ENCODE results near the gene DISC1.
A peak's percentile ranks its signal among the peaks of the same experiment; 100 is the strongest.
"Not testable (repeated sequence)": the region's sequence is repeated elsewhere in the genome, so short reads cannot be mapped to it uniquely, and the experiment has no call there.

DISC1 gene

DNA sequence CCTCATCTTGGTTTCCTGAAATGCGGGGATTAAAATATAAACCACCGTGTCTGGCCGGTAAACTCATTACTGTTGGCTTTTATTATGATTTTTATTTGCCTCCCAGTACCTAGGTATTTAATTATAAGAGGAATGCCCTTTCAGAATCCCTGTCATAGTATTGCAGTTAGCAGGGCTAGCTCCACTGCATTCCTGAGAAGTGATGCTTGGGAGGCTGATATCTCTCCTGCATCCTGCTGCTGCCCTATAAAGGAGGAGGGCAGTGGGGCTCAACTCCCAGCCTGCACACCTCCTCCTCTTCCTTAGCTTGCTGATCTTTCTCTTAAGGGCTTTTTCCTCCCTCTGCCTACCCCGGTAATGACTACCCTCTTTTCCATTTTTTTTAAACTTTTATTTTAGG, 19.9 kb upstream of the DISC1 start:
- DNase-seq, result no peak

GRCh38 chr1:231610388-231610787, 16.2 kb upstream of the DISC1 start:
- no peak for DNase-seq

DNA sequence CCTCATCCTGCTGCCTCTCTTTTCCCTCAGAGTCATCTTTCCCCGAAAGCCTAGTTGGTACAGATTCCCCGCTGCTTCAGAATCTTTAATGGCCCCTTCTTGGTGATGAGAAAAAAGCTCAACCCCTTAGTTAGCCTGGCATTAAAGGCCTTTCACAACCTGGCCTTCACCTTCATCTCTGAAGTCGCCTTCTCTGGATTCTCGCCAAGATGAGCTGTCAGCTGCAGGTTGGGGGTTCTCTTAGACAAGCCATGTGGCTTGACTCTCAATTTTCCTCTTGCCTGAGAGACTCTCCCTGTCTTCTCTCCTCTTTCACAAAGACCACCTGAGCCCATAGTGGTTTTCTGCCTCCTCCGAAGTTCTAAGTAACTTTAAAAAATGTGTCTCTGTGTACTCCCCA, 15.5 kb upstream of the DISC1 start:
- DNase-seq, result no peak

DNA sequence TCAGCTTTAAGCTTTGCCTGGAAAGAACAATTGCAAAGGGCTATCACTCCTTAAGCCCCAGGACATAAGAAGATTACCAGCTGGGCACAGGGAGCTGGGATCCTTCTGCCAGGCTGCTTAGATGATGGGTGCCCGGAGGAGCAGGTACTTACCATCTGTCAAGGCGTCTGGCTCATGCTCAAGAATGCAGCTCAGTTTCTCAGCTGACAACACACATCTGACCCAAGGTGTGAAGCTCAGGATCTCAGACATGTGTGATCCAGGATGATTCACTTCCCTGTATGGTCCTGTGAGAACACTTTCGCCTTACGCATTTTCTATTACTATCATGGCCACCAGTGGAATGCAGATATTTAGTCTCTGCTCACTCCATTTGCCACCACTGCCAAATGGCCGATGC, 14.7 kb upstream of the DISC1 start:
- no peak for DNase-seq

DNA sequence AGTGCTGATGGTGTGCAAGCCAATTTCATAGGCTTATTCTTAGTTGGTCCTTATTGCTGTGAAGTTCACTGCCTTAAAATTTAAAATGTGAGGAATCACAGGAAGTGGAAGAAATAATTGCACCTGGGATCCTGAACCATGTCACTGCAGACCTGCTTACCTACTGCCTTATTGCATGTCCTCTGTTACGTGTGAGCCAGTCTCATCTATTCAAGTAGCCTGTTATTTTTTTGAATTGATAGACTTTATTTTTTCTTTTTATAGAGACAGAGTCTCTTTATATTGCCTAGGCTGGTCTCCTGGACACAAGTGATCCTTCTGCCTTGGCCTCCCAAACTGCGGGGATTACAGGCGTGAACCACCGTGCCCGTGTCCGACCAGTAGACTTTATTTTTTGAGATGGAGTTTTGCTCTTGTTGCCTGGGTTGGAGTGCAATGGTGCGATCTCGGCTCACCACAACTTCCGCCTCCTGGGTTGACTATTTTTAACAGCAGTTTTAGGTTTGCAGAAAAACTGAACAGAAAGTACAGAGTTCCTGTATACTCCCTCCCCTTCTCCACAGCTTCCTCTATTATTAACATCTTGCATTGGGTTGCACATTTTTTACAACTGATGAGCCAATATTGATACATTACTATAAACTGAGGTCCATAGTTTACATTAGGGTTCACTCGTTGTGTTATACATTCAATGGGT, 14.0 kb upstream of the DISC1 start:
- peak; percentile 23 for DNase-seq

GRCh38 chr1:231613419-231614349, 12.9 kb upstream of the DISC1 start:
- DNase-seq, result no peak

GRCh38 chr1:231616667-231617066, 9.9 kb upstream of the DISC1 start:
- DNase-seq, result no peak

DNA sequence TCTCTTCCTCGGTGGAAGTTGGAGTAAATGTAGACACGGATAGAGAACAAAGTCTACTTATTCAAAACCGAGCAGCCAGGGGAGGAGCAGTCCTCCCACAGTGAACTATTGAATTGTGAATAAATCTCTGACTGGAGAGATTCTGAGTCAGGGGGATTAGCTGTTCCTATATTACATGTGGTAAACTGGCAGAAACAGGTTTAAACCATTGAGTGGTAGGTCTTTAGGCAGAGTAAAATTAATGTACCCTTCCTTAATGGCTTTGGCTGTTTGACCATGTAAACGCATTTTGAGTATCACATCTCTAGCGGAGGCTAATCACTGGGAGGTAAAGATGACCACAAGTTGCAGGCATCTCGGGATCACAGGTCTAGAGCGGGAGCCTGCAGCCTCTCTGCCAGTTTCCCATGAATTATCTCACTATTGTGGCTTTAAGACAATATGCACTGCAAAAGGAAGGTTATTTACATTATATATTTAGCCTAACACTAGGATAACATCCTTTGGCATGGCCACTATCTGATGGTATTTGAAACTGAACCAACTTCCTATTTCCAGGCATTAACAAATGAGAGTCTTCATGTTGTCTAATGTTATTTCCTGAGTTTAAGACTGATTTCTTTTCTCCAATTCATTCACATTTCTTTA, 7.9 kb upstream of the DISC1 start:
- no peak for DNase-seq

GRCh38 chr1:231619257-231619634, 7.3 kb upstream of the DISC1 start:
- DNase-seq, result no peak

DNA sequence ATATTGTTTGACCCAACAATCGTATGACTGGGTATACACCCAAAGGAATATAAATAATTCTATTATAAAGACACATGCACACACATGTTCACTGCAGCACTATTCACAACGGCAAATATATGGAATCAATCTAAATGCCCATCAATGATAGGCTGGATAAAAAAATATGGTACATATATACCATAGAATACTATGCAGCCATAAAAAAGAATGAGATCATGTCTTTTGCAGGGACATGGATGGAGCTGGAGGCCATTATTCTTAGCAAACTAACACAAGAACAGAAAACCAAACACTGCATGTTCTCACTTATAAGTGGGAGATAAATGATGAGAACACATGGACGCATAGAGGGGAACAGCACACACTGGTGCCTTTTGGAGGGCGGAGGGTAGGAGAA, 1.5 kb upstream of the DISC1 start:
- DNase-seq, result not testable (repeated sequence)

- no peak for DNase-seq
Measured at GRCh38 chr1:231625975-231626534, 535 bp upstream of the DISC1 start.

- DNase-seq, result peak; percentile 34
Measured at GRCh38 chr1:231626951-231627614, 493 bp downstream of the DISC1 start.

- peak; percentile 47 for DNase-seq
Measured at GRCh38 chr1:231628207-231628876, 1.8 kb downstream of the DISC1 start.

- no peak for DNase-seq
Measured at GRCh38 chr1:231629132-231629531, 2.5 kb downstream of the DISC1 start.

DNA sequence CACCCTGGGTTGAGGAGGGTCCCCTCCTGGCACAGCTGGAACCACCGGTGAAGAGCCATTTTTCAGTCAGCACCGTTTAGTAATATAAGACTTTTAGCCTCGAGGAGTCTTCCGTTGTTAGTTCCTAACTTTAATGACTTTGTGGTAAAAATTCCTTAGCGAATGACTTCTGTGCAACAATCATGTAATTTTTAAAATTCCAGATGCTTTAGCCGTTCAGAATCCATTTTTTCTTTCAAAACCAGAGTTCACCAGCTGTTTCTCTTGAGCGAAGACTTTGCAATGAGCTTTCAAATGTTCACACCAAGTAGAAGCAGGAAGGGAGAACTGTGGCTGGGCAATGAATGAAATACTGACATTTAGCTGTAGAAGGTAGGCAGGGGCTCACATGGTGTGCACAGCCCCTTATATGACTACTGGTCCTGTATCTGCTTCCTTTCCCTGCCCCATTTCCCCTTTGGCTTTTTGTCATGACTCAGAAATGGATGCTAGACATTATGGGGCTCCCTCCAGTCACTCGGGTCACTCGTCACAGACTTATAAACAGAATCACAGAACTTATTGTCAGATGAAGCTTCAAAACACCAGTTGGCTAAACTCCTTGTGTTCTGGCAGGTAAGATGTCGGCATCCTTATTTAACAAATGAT, 4.1 kb downstream of the DISC1 start:
- no peak for DNase-seq

DNA sequence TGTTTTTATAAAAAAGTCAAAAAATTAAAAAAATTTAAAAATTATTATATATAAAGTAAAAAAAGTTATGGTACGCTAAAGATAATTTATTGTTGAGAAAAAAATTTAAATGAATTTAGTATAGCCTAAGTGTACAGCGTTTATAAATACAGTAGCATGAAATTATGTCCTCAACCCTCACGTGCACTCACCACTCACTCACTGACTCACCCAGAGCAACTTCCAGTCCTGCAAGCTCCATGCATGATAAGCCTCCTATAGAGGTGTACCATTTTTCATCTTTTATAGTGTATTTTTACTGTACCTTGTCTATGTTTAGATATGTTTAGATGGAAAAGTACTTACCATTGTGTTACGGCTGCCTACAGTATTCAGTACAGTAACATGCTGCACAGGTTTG, 5.1 kb downstream of the DISC1 start:
- no peak for DNase-seq

GRCh38 chr1:231632119-231632518, 5.5 kb downstream of the DISC1 start:
- DNase-seq, result no peak

GRCh38 chr1:231634323-231635013, 7.9 kb downstream of the DISC1 start:
- no peak for DNase-seq

GRCh38 chr1:231636157-231636556, 9.6 kb downstream of the DISC1 start:
- DNase-seq, result no peak

GRCh38 chr1:231636922-231637321, 10.3 kb downstream of the DISC1 start:
- not testable (repeated sequence) for DNase-seq

DNA sequence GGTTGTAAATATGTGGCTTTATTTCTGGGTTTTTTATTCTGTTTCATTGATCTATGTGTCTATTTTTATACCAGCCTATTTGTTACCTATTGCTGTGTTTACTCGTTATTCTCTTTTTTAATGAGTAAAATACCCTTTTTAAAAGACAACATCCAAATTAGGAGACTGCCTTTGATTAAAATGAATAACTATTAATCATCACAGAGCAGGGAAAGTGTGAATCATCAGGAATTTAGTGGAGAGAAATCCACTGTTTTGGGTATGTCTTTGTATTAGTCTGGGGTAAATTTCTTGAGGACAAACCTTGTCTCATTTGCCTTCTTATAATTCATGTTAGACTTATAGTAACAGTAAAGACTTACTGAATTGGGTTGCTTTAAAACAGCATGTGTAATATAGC, 12.1 kb downstream of the DISC1 start:
- no peak for DNase-seq

Measured in activated CD4-positive, alpha-beta T cell treated with anti-CD3 and anti-CD28 coated beads, Interleukin-2, amount 50 U/mL, for 1 hour (primary cell).